AG04450 (cell line): Measurements from ENCODE around the gene DLGAP3. TPM values are rescaled to one million over a fixed set of nuclear protein-coding genes. Genes with fewer than 3 reads are reported as not detected.

Experiments used
- CTCF ChIA-PET: fragments of 300-600, 350-600 bp; formaldehyde crosslinking; extraction: SDS; loops from one replicate; lab custom pipeline; 2022; ENCODE audit warnings: antibody characterized with exemption, inconsistent platforms; lab: Charles Lee
- POLR2A ChIA-PET: fragments of 350-600 bp; formaldehyde crosslinking; extraction: SDS; loops from one replicate; lab custom pipeline; 2021; ENCODE audit warnings: antibody characterized with exemption, inconsistent platforms; lab: Yijun Ruan, JAX
- DNase-seq: peaks from one replicate; pipeline ENCODE4 v3.0.0-alpha.2; 2011; ENCODE audit warnings: low read depth, low spot score
- H3K27ac ChIP-seq: one replicate; pipeline ENCODE4 v1.5.1; 2012; ENCODE audit warnings: low read depth, low read length, control low read depth
- H3K27me3 ChIP-seq: one replicate; pipeline ENCODE4 v1.6.0; 2012; ENCODE audit warnings: low read length; ENCODE audit not compliant: control insufficient read depth, insufficient read depth
- H3K4me3 ChIP-seq: 2 replicates; pipeline ENCODE4 v1.5.1; 2011; ENCODE audit warnings: mild to moderate bottlenecking, low read depth, low read length, control low read depth
- H3K9me3 ChIP-seq: 2 replicates; pipeline ENCODE4 v1.5.1; 2012; ENCODE audit warnings: low read length; ENCODE audit not compliant: control insufficient read depth, insufficient read depth
- polyA plus RNA-seq: library from polyadenylated mRNA; depleted of rRNA; stranded (reverse); fragments of >200 nt; gene quantifications from 2 replicates; pipeline ENCODE4 v1.2.3, GENCODE V29; 2011
- TF ChIP-seq, protein P1 (sequence below): IDR thresholded peaks from 2 replicates; pipeline ENCODE4 v1.5.1; 2011; ENCODE audit warnings: low read depth, low read length, control low read depth, inconsistent platforms

DLGAP3 gene
- polyA plus RNA-seq, 1 experiment: not detected

- no peak overlapping the region for H3K27ac ChIP-seq
- H3K9me3 ChIP-seq: no peaks in the 10 kb centered on the region; the same call in 1 of the 2 replicates
- H3K4me3 ChIP-seq: no peak overlapping the region
- POLR2A ChIA-PET: interaction anchor here (1.0 kb wide), 1 partner anchor 9 kb away, joined by 3 read pairs; the partner anchor contains the start of gene SMIM12
- CTCF ChIA-PET: interaction anchor here (0.8 to 1.0 kb wide), 2 partner anchors 9 to 16 kb away, joined by 4 read pairs; partner anchors contain the start of gene SMIM12
- peaks cover 29% of the 10 kb centered on the region for H3K27me3 ChIP-seq
- TF ChIP-seq, protein P1, sequence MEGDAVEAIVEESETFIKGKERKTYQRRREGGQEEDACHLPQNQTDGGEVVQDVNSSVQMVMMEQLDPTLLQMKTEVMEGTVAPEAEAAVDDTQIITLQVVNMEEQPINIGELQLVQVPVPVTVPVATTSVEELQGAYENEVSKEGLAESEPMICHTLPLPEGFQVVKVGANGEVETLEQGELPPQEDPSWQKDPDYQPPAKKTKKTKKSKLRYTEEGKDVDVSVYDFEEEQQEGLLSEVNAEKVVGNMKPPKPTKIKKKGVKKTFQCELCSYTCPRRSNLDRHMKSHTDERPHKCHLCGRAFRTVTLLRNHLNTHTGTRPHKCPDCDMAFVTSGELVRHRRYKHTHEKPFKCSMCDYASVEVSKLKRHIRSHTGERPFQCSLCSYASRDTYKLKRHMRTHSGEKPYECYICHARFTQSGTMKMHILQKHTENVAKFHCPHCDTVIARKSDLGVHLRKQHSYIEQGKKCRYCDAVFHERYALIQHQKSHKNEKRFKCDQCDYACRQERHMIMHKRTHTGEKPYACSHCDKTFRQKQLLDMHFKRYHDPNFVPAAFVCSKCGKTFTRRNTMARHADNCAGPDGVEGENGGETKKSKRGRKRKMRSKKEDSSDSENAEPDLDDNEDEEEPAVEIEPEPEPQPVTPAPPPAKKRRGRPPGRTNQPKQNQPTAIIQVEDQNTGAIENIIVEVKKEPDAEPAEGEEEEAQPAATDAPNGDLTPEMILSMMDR: no peak
- DNase-seq: no peak
Measured at GRCh38 chr1:34868230-34869049, 61.0 kb downstream of the DLGAP3 start.

DNA sequence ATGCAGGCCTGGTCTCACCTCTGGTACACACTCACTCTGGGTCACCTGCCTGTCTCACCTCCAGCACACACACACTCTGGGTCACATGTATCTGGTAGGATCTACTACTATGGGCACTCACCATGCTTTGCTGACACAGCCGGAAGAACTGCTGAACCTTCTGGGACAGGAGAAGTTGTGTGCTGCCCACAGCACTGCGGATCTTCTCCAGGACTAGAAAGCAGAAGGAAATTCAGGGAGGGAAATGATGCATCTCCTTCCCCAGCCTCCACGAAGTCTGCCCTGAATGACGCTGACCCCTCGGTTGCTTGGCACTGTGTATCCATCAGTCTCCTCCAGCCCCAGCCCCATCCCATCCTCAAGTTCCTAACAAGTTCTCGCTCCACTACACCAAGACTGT lies 62.0 kb downstream of the DLGAP3 start:
- Histone ChIP-seq H3K9me3 (no peaks in the 10 kb centered on the region; the same call in 1 of the 2 replicates), H3K27me3 (peaks cover 24% of the 10 kb centered on the region), H3K27ac (no peak overlapping the region), H3K4me3 (no peak overlapping the region)
- TF ChIP-seq, protein P1: no peak
- DNase-seq: no peak
- POLR2A ChIA-PET: no interaction called here
- CTCF ChIA-PET: interaction anchor here (0.5 to 4.4 kb wide), 12 partner anchors 10 to 861 kb away, joined by 3 to 70 read pairs (median 4); no protein-coding TSS in a partner anchor

GRCh38 chr1:34866762-34867109 lies 62.7 kb downstream of the DLGAP3 start:
- H3K4me3 ChIP-seq: peak overlapping the region; percentile 74
- POLR2A ChIA-PET: interaction anchor here (1.2 kb wide), 1 partner anchor 326 kb away, joined by 6 read pairs; the partner anchor contains the start of gene SFPQ

GRCh38 chr1:34865981-34866761 lies 63.3 kb downstream of the DLGAP3 start:
- TF ChIP-seq, protein P1: peak; percentile 94
- Histone ChIP-seq H3K9me3 (no peaks in the 10 kb centered on the region; the same call in 1 of the 2 replicates), H3K4me3 (peak overlapping the region; percentile 74), H3K27me3 (peaks cover 22% of the 10 kb centered on the region), H3K27ac (no peak overlapping the region)
- CTCF ChIA-PET: interaction anchor here (0.6 to 4.4 kb wide), 22 partner anchors 8 to 550 kb away, joined by 3 to 70 read pairs (median 4); partner anchors contain the start of gene TMEM35B
- POLR2A ChIA-PET: interaction anchor here (1.2 kb wide), 1 partner anchor 327 kb away, joined by 6 read pairs; the partner anchor contains the start of gene SFPQ
- DNase-seq: peak; percentile 24

More at GRCh38 chr1:34866762-34867109, 62.7 kb downstream of the DLGAP3 start:
- Histone ChIP-seq H3K27me3 (peaks cover 22% of the 10 kb centered on the region), H3K9me3 (no peaks in the 10 kb centered on the region; the same call in 1 of the 2 replicates), H3K27ac (no peak overlapping the region)
- TF ChIP-seq, protein P1: no peak
- DNase-seq: no peak
- CTCF ChIA-PET: interaction anchor here (0.5 to 4.4 kb wide), 24 partner anchors 9 to 622 kb away, joined by 3 to 70 read pairs (median 4); partner anchors contain the start of gene TMEM35B
